HCT116 (cell line): Measurements from ENCODE around the gene EIPR1. TPM values are rescaled to one million over a fixed set of nuclear protein-coding genes. Genes with fewer than 3 reads are reported as not detected.

Source experiments
- ATAC-seq: fragments of 200-7000 bp; cut with Tn5 transposase; 2 replicates; pipeline ENCODE4 v1.9.1; 2020; ENCODE audit warnings: mild to moderate bottlenecking, moderate library complexity
- BruUV-seq: library from RNA; stranded (reverse); fragments of 400-500 nt; replicated peaks from 2 replicates; lab custom pipeline; 2021; lab: Mats Ljungman, UMichigan
- CTCF ChIA-PET: fragments of 300-600 bp; sonication (Branson Sonifier 250); formaldehyde crosslinking; loops from one replicate; lab custom pipeline; 2021; ENCODE audit warnings: antibody characterized with exemption; lab: Charles Lee
- POLR2A ChIA-PET: fragments of 300-600, 350-600 bp; sonication (Branson Sonifier 250); formaldehyde crosslinking; loops from one replicate; lab custom pipeline; 2021; ENCODE audit warnings: antibody characterized with exemption; lab: Charles Lee
- RAD21 ChIA-PET, 2 experiments: fragments of 300-600 bp; sonication (Branson Sonifier 250); formaldehyde crosslinking; loops; one replicate each; lab custom pipeline; 2023; ENCODE audit warnings: low total read pairs in 2 of 2; ENCODE audit not compliant: uncharacterized antibody in 2 of 2, unreplicated experiment in 2 of 2, low non-redundant PET in 1 of 2; lab: Charles Lee
- DNase-seq: peaks from one replicate; pipeline ENCODE4 v3.0.0-alpha.2; 2010; ENCODE audit warnings: low read depth, low spot score
- H2AFZ ChIP-seq: fragments of 200-600 bp; shearing (Covaris generic), sonication (generic); 2 replicates; pipeline ENCODE4 v1.6.1; 2017; ENCODE audit warnings: low read depth, mixed run types, mixed read lengths, antibody characterized with exemption, low read length; ENCODE audit not compliant: poor library complexity, severe bottlenecking
- H3K27ac ChIP-seq: 2 replicates; pipeline ENCODE4 v1.5.1; 2012; ENCODE audit warnings: low read depth, low read length
- H3K27me3 ChIP-seq: fragments of 200-600 bp; sonication (generic); 2 replicates; pipeline ENCODE4 v1.6.1; 2016; ENCODE audit warnings: mixed run types, low read length, mixed read lengths; ENCODE audit not compliant: insufficient read depth
- H3K36me3 ChIP-seq, 2 experiments: fragments of 200-500 bp in 1 of 2; fragments of 200-600 bp in 1 of 2; sonication (Bioruptor generic) in 1 of 2; sonication (generic) in 1 of 2; 2 replicates each; pipeline versions ENCODE4 v1.5.1 to v1.6.1; 2014 to 2016; ENCODE audit warnings: low read length in 2 of 2, inconsistent platforms in 1 of 2, mixed read lengths in 1 of 2, mixed run types in 1 of 2; ENCODE audit not compliant: insufficient read depth in 2 of 2, control insufficient read depth in 1 of 2
- H3K4me1 ChIP-seq, 2 experiments: fragments of 200-600 bp in 1 of 2; sonication (generic) in 1 of 2; 2 replicates each; pipeline versions ENCODE4 v1.5.1 to v1.6.1; 2012 to 2017; ENCODE audit warnings: low read length in 2 of 2, inconsistent platforms in 1 of 2, mild to moderate bottlenecking in 1 of 2, mixed read lengths in 1 of 2, mixed run types in 1 of 2, moderate library complexity in 1 of 2; ENCODE audit not compliant: insufficient read depth in 2 of 2, control insufficient read depth in 1 of 2
- H3K4me2 ChIP-seq: fragments of 200-600 bp; sonication (generic); 2 replicates; pipeline ENCODE4 v1.6.1; 2017; ENCODE audit warnings: mixed run types, low read length, mixed read lengths
- H3K4me3 ChIP-seq, 2 experiments: fragments of 200-600 bp in 1 of 2; sonication (generic) in 1 of 2; replicated peaks in 1 of 2; 2 replicates each; pipeline ENCODE4 v1.5.1; 2011 to 2016; ENCODE audit warnings: low read length in 2 of 2, control low read depth in 1 of 2, low read depth in 1 of 2, mild to moderate bottlenecking in 1 of 2, mixed read lengths in 1 of 2, mixed run types in 1 of 2
- H3K79me2 ChIP-seq: fragments of 200-600 bp; sonication (generic); 2 replicates; pipeline ENCODE4 v1.6.1; 2017; ENCODE audit warnings: mild to moderate bottlenecking, mixed run types, low read length, moderate library complexity, mixed read lengths; ENCODE audit not compliant: insufficient read depth
- H3K9ac ChIP-seq: fragments of 200-600 bp; sonication (generic); 2 replicates; pipeline ENCODE4 v1.6.1; 2016; ENCODE audit warnings: low read length, mixed read lengths
- H3K9me2 ChIP-seq: fragments of 200-600 bp; sonication (generic), shearing (Covaris generic); 2 replicates; pipeline ENCODE4 v1.6.1; 2017; ENCODE audit warnings: mixed run types, mild to moderate bottlenecking, moderate library complexity; ENCODE audit not compliant: insufficient read depth
- H3K9me3 ChIP-seq, 2 experiments: fragments of 200-500 bp in 1 of 2; fragments of 200-600 bp in 1 of 2; sonication (Bioruptor generic) in 1 of 2; sonication (generic) in 1 of 2; 2 replicates each; pipeline ENCODE4 v1.6.1; 2014 to 2017; ENCODE audit warnings: low read length in 2 of 2, mixed read lengths in 2 of 2, inconsistent platforms in 1 of 2, low read depth in 1 of 2, mild to moderate bottlenecking in 1 of 2, mixed run types in 1 of 2, moderate library complexity in 1 of 2; ENCODE audit not compliant: control insufficient read depth in 1 of 2, insufficient read depth in 1 of 2
- H4K20me1 ChIP-seq: fragments of 200-600 bp; sonication (generic), shearing (Covaris generic); 2 replicates; pipeline ENCODE4 v1.6.1; 2017; ENCODE audit warnings: mixed run types, mild to moderate bottlenecking, moderate library complexity; ENCODE audit not compliant: insufficient read depth
- CBX3 ChIP-seq: IDR thresholded peaks from 2 replicates; pipeline ENCODE4 v1.6.1; 2012; ENCODE audit warnings: low read depth
- CEBPB ChIP-seq: IDR thresholded peaks from 2 replicates; pipeline ENCODE4 v1.6.1; 2012; ENCODE audit warnings: low read depth
- CTCF ChIP-seq, 3 experiments: fragments of 200-600 bp in 1 of 3; sonication (generic) in 1 of 3; IDR thresholded peaks in 2 of 3; conservative IDR thresholded peaks in 1 of 3; 2 replicates each; pipeline ENCODE4 v1.5.1; 2012 to 2017; ENCODE audit warnings: low read depth in 2 of 3, low read length in 2 of 3, antibody characterized with exemption in 1 of 3, borderline replicate concordance in 1 of 3, control low read depth in 1 of 3, mild to moderate bottlenecking in 1 of 3, mixed read lengths in 1 of 3, mixed run types in 1 of 3, moderate library complexity in 1 of 3; ENCODE audit not compliant: insufficient read depth in 1 of 3
- EGR1 ChIP-seq: IDR thresholded peaks from 2 replicates; pipeline ENCODE4 v1.6.1; 2012; ENCODE audit warnings: low read depth
- ELF1 ChIP-seq: IDR thresholded peaks from 2 replicates; pipeline ENCODE4 v1.6.1; 2012; ENCODE audit warnings: low read depth, borderline replicate concordance
- EZH2phosphoT487 ChIP-seq: fragments of 200-600 bp; IDR thresholded peaks from 2 replicates; pipeline ENCODE4 v1.6.1; 2018; ENCODE audit warnings: antibody characterized with exemption, borderline replicate concordance
- JUND ChIP-seq: IDR thresholded peaks from 2 replicates; pipeline ENCODE4 v1.6.1; 2012
- MAX ChIP-seq: IDR thresholded peaks from 2 replicates; pipeline ENCODE4 v1.6.1; 2012
- POLR2A ChIP-seq: IDR thresholded peaks from 2 replicates; pipeline ENCODE4 v1.7.0; 2011; ENCODE audit warnings: borderline replicate concordance; ENCODE audit not compliant: insufficient read depth, insufficient read length; ENCODE audit errors: extremely low read depth
- POLR2AphosphoS5 ChIP-seq: IDR thresholded peaks from 2 replicates; pipeline ENCODE4 v1.6.1; 2011; ENCODE audit warnings: mild to moderate bottlenecking, low read depth, low read length, moderate library complexity
- RAD21 ChIP-seq: IDR thresholded peaks from 2 replicates; pipeline ENCODE4 v1.6.1; 2012; ENCODE audit warnings: low read depth, mild to moderate bottlenecking
- REST ChIP-seq: IDR thresholded peaks from 2 replicates; pipeline ENCODE4 v1.6.1; 2012; ENCODE audit warnings: low read depth
- SIN3A ChIP-seq: IDR thresholded peaks from 2 replicates; pipeline ENCODE4 v1.6.1; 2012; ENCODE audit warnings: low read depth
- SRF ChIP-seq: IDR thresholded peaks from 2 replicates; pipeline ENCODE4 v1.6.1; 2012; ENCODE audit warnings: low read depth
- TCF7L2 ChIP-seq: IDR thresholded peaks from 2 replicates; pipeline ENCODE4 v1.7.0; 2011; ENCODE audit warnings: borderline replicate concordance, inconsistent platforms; ENCODE audit not compliant: insufficient read depth, insufficient read length; ENCODE audit errors: extremely low read depth
- ZBTB33 ChIP-seq: IDR thresholded peaks from 2 replicates; pipeline ENCODE4 v1.6.1; 2011; ENCODE audit warnings: mild to moderate bottlenecking, low read length, moderate library complexity; ENCODE audit not compliant: insufficient replicate concordance; ENCODE audit errors: extremely low read depth
- ZFX ChIP-seq: fragments of 450-650 bp; IDR thresholded peaks from 2 replicates; pipeline ENCODE4 v1.6.1; 2017
- ZNF274 ChIP-seq: fragments of 200-500 bp; sonication (Bioruptor generic); IDR thresholded peaks from 2 replicates; pipeline ENCODE4 v1.6.1; 2014; ENCODE audit warnings: mild to moderate bottlenecking, low read depth, low read length, inconsistent platforms
- intact Hi-C: fragments of 100-400 bp; cut with micrococcal nuclease; formaldehyde crosslinking; loops from 2 replicates; pipeline ENCODE4 v1.10.0; 2022
- total RNA-seq: library from RNA; stranded (reverse); gene quantifications from one replicate; pipeline ENCODE4 v1.2.1, GENCODE V29; 2021; ENCODE audit not compliant: unreplicated experiment

EIPR1 gene
- total RNA-seq, 1 experiment from 2014 or later = 36.9 TPM

GRCh38 chr2:3357926-3358325 lies 19.7 kb downstream of the EIPR1 start:
- H4K20me1 ChIP-seq = peaks cover 4% of the 10 kb centered on the region; the same call in 1 of the 2 replicates
- no peak overlapping the region for H3K27ac ChIP-seq
- no peaks in the 10 kb centered on the region for H3K9me3 ChIP-seq
- no peaks in the 10 kb centered on the region for H3K4me1 ChIP-seq
- no peak overlapping the region for H3K4me2 ChIP-seq
- peaks cover 59% of the 10 kb centered on the region for H3K79me2 ChIP-seq
- RAD21 ChIA-PET = no interaction called here
- no peak overlapping the region for H2AFZ ChIP-seq
- DNase-seq (no peak), ATAC-seq (no peak)
- no peaks in the 10 kb centered on the region for H3K27me3 ChIP-seq
- TF ChIP-seq POLR2AphosphoS5 (no peak), EZH2phosphoT487 (no peak), ELF1 (no peak), TCF7L2 (no peak), REST (no peak), RAD21 (no peak), MAX (no peak), SRF (no peak), CEBPB (no peak), EGR1 (no peak), JUND (no peak), SIN3A (no peak), ZFX (no peak), ZNF274 (no peak), POLR2A (no peak), CTCF (IDR thresholded peaks at IDR 0.05 in 2 of 3, conservative IDR thresholded peaks at IDR 0.05 in 1 of 3; ENCODE audit: borderline replicate concordance in 1 of 3, insufficient read depth in 1 of 3, low read depth in 2 of 3, low read length in 2 of 3) (no peak), ZBTB33 (no peak), CBX3 (no peak)
- POLR2A ChIA-PET = no interaction called here
- H3K9ac ChIP-seq = no peak overlapping the region
- H3K36me3 ChIP-seq = peaks cover 0 to 11% of the 10 kb centered on the region in 2 experiments; a peak in 2 of 4 replicates
- BruUV-seq = no TSS peak
- CTCF ChIA-PET = no interaction called here
- no peak overlapping the region for H3K4me3 ChIP-seq
- intact Hi-C loops = no loop called here
- no peaks in the 10 kb centered on the region for H3K9me2 ChIP-seq
